ENCODE results near the gene AGO3.

- TF ChIP-seq CTCF (conservative IDR thresholded peaks at IDR 0.05) = no peak
- TF ChIP-seq EZH2 (IDR thresholded peaks at IDR 0.05; ENCODE audit: low read depth) = no peak
Measured at GRCh38 chr1:36051821-36052220, 120.9 kb downstream of the AGO3 start.
